ENCODE data around the gene GOLGA8B. TPM values are rescaled to one million over a fixed set of nuclear protein-coding genes. Genes with fewer than 3 reads are reported as not detected.
"Not testable (repeated sequence)": the region's sequence is repeated elsewhere in the genome, so short reads cannot be mapped to it uniquely, and the experiment has no call there.

Gene GOLGA8B
- total and polyA plus RNA-seq, 2 of the 8 experiments (the other 6 are each of a cell fraction or from before 2014, with no cell fraction given), result 14.1 to 23.3 TPM

GRCh38 chr15:34569670-34570396 is 13.6 kb downstream of the GOLGA8B start:
- POLR2A ChIA-PET (ENCODE audit: partially characterized antibody); H2BK12ac ChIP-seq (ENCODE audit: low read depth, low read length); H2AFZ ChIP-seq (ENCODE audit: low read length); H2BK5ac ChIP-seq (ENCODE audit: low read depth, low read length); H2AK5ac ChIP-seq (ENCODE audit: low read depth, low read length); H3K79me2 ChIP-seq (ENCODE audit: control insufficient read depth in 1 of 2, insufficient read depth in 2 of 2, low read length in 2 of 2); H4K20me1 ChIP-seq (replicated peaks in 1 of 2; ENCODE audit: control insufficient read depth in 1 of 2, insufficient read depth in 2 of 2, low read length in 2 of 2); H2BK15ac ChIP-seq (ENCODE audit: low read length); H4K5ac ChIP-seq (ENCODE audit: insufficient read length, low read depth, low read length); H4K91ac ChIP-seq (replicated peaks; ENCODE audit: insufficient read length, low read length); H3K4me3 ChIP-seq (ENCODE audit: extremely low read depth in 1 of 4, insufficient read depth in 2 of 4, low read depth in 3 of 4, low read length in 4 of 4); CTCF ChIA-PET (ENCODE audit: partially characterized antibody); H3K27me3 ChIP-seq (replicated peaks in 1 of 4; ENCODE audit: control insufficient read depth in 3 of 4, extremely low read depth in 1 of 4, insufficient read depth in 3 of 4, low read length in 3 of 4); H3K14ac ChIP-seq (ENCODE audit: insufficient read length); H3K4ac ChIP-seq (replicated peaks; ENCODE audit: insufficient read length, low read depth, low read length); H3K4me2 ChIP-seq (ENCODE audit: insufficient read depth in 1 of 2, low read depth in 2 of 2, low read length in 2 of 2); H3K9ac ChIP-seq (replicated peaks in 1 of 4; ENCODE audit: extremely low read depth in 1 of 4, low read depth in 3 of 4, low read length in 3 of 4); H3K9me3 ChIP-seq (ENCODE audit: insufficient read depth in 2 of 2, low read depth in 1 of 2, low read length in 1 of 2); H2BK120ac ChIP-seq (replicated peaks; ENCODE audit: low read depth, low read length); FAIRE-seq; H2BK20ac ChIP-seq (ENCODE audit: low read length); H3K27ac ChIP-seq (ENCODE audit: low read depth, low read length); H3K4me1 ChIP-seq (replicated peaks in 1 of 4; ENCODE audit: control insufficient read depth in 3 of 4, insufficient read depth in 4 of 4, low read length in 3 of 4); H3K36me3 ChIP-seq (ENCODE audit: control insufficient read depth in 2 of 4, insufficient read depth in 4 of 4, low read length in 3 of 4); DNase-seq (ENCODE audit: low read depth in 1 of 2, low spot score in 2 of 2); H3K23ac ChIP-seq (ENCODE audit: insufficient read length); H4K8ac ChIP-seq (ENCODE audit: extremely low read depth, insufficient read depth, low read length); H3K18ac ChIP-seq (ENCODE audit: extremely low read depth, low read length); H3K56ac ChIP-seq (replicated peaks; ENCODE audit: insufficient read length, low read depth, low read length); H3K79me1 ChIP-seq (ENCODE audit: low read depth, low read length); H3K23me2 ChIP-seq (ENCODE audit: low read depth, low read length): not testable (repeated sequence)
- WGBS, 2 experiments (ENCODE audit: extremely low coverage in 1 of 2, insufficient coverage in 1 of 2, insufficient read length in 1 of 2, insufficient replicate concordance in 2 of 2, low coverage in 1 of 2, low lambda C conversion rate in 2 of 2, missing lambda C conversion rate in 1 of 2), result 100% methylated on average over 2 of the region's 4 CpGs; no CpG with 5 or more reads in 1 of the 2 experiments

GRCh38 chr15:34567174-34567573 is 16.3 kb downstream of the GOLGA8B start:
- H3K4me1 ChIP-seq (replicated peaks in 1 of 4; ENCODE audit: control insufficient read depth in 3 of 4, insufficient read depth in 4 of 4, low read length in 3 of 4); H4K8ac ChIP-seq (ENCODE audit: extremely low read depth, insufficient read depth, low read length); H2BK15ac ChIP-seq (ENCODE audit: low read length); H3K9ac ChIP-seq (replicated peaks in 1 of 4; ENCODE audit: extremely low read depth in 1 of 4, low read depth in 3 of 4, low read length in 3 of 4); H3K79me1 ChIP-seq (ENCODE audit: low read depth, low read length); H2AFZ ChIP-seq (ENCODE audit: low read length); H3K9me3 ChIP-seq (ENCODE audit: insufficient read depth in 2 of 2, low read depth in 1 of 2, low read length in 1 of 2); DNase-seq (ENCODE audit: low read depth in 1 of 2, low spot score in 2 of 2); H2AK5ac ChIP-seq (ENCODE audit: low read depth, low read length); CTCF ChIA-PET (ENCODE audit: partially characterized antibody); H3K23me2 ChIP-seq (ENCODE audit: low read depth, low read length); H4K20me1 ChIP-seq (replicated peaks in 1 of 2; ENCODE audit: control insufficient read depth in 1 of 2, insufficient read depth in 2 of 2, low read length in 2 of 2); H3K27me3 ChIP-seq (replicated peaks in 1 of 4; ENCODE audit: control insufficient read depth in 3 of 4, extremely low read depth in 1 of 4, insufficient read depth in 3 of 4, low read length in 3 of 4); H3K14ac ChIP-seq (ENCODE audit: insufficient read length); H4K91ac ChIP-seq (replicated peaks; ENCODE audit: insufficient read length, low read length); H3K18ac ChIP-seq (ENCODE audit: extremely low read depth, low read length); H2BK12ac ChIP-seq (ENCODE audit: low read depth, low read length); H2BK20ac ChIP-seq (ENCODE audit: low read length); H3K56ac ChIP-seq (replicated peaks; ENCODE audit: insufficient read length, low read depth, low read length); H2BK5ac ChIP-seq (ENCODE audit: low read depth, low read length); H3K23ac ChIP-seq (ENCODE audit: insufficient read length); H2BK120ac ChIP-seq (replicated peaks; ENCODE audit: low read depth, low read length); H3K79me2 ChIP-seq (ENCODE audit: control insufficient read depth in 1 of 2, insufficient read depth in 2 of 2, low read length in 2 of 2); H3K36me3 ChIP-seq (ENCODE audit: control insufficient read depth in 2 of 4, insufficient read depth in 4 of 4, low read length in 3 of 4); H3K4ac ChIP-seq (replicated peaks; ENCODE audit: insufficient read length, low read depth, low read length); FAIRE-seq; H3K4me3 ChIP-seq (ENCODE audit: extremely low read depth in 1 of 4, insufficient read depth in 2 of 4, low read depth in 3 of 4, low read length in 4 of 4); H4K5ac ChIP-seq (ENCODE audit: insufficient read length, low read depth, low read length); POLR2A ChIA-PET (ENCODE audit: partially characterized antibody); H3K27ac ChIP-seq (ENCODE audit: low read depth, low read length); H3K4me2 ChIP-seq (ENCODE audit: insufficient read depth in 1 of 2, low read depth in 2 of 2, low read length in 2 of 2): not testable (repeated sequence)
- 74% methylated on average over 5 of the region's 12 CpGs; no CpG with 5 or more reads in 1 of the 2 experiments for WGBS, 2 experiments (ENCODE audit: extremely low coverage in 1 of 2, insufficient coverage in 1 of 2, insufficient read length in 1 of 2, insufficient replicate concordance in 2 of 2, low coverage in 1 of 2, low lambda C conversion rate in 2 of 2, missing lambda C conversion rate in 1 of 2)
